ENCODE data around the gene VWA5B1.
"Not testable (repeated sequence)": the region's sequence is repeated elsewhere in the genome, so short reads cannot be mapped to it uniquely, and the experiment has no call there.

VWA5B1 gene

DNA sequence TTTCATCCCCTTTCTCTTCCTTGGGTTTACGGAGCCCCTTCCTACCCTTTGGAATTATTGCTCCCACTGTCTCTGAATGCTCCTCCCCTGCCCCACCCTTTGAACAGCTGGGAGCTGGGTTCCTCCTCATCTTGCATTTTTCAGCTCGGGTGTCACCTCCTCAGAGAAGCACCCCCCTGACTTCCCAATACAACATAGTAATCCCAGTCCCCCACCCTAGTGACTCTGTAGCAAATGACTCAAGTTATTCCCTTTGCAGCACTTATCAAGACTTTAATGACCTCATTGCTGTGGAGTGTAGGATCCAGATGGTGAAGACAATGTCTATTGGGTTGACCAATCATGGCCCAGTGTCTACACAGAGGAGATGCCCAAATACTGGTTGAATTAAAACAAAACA lies 8.9 kb upstream of the VWA5B1 start:
- no peak for DNase-seq (ENCODE audit: low spot score)

DNA sequence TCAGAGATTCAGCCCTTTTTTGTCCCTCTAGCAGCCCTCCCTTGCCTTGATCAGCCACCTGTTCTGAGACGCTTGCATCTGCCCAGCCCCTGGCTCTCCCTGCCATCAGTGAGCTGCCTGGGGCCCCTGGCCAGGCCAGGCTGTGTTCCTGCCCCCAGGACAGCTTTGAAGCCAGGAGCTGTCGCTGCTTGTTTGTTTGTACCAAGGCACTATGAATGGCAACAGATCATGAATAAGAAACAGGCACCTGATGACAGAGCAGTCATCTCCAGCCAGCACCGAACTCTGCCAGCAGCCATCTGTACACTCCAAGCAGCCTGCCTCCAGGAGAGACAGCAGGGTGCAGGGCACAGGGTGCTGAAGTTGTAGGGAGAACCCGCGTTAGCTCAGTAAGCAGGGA lies 8.1 kb upstream of the VWA5B1 start:
- DNase-seq (ENCODE audit: low spot score), result no peak

DNA sequence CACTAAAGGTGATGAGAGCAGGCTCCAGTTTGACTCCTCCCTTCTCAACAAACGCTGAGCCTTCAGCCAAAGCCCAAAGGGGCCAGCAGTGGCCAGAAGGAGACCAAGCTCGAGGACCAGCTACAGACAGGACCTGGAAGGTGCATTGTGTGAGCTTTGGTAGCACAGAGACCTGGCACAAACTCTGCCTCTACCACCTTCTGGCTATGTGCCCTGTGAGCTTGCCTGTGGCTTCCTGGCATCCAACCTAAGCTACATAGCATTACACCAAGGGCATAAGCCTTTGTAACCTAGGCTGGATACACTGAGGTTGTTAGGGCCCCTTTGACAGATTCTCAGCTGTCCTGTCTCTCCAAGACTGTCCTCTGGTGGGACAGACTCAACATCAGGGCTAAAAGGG lies 6.6 kb upstream of the VWA5B1 start:
- DNase-seq (ENCODE audit: low spot score), result no peak

DNA sequence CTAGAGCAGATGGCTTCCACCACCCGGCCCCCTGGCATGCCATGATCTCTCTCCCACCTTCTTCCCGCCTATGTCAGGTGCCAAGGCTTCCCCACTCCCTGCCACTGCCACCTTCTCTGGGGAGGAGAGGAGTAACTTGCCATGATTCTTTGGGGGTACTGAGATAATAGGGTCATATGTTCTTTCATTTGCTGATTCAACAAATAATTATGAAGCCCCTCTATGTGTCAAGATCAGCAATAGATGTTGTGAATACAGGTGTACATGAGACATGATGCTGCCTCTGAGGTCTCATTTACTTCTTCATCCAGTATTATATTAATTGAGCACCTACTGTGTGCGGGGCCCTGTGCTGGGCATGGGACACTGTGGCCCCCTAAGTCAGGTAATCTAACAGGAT lies 6.0 kb upstream of the VWA5B1 start:
- DNase-seq (ENCODE audit: low spot score), result no peak

DNA sequence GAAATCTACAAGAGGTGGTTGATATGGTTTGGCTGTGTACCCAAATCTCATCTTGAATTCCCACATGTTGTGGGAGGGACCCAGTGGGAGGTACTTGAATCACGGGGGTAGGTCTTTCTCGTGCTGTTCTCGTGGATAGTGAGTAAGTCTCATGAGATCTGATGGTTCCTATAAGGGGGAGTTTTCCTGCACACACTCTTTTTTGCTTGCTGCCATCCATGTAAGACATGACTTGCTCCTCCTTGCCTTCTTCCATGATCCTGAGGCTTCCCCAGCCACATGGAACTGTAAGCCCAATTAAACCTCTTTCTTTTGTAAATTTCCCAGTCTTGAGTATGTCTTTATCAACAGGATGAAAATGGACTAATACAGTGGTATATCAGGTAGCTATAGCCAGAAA lies 5.2 kb upstream of the VWA5B1 start:
- DNase-seq (ENCODE audit: low spot score), result no peak

DNA sequence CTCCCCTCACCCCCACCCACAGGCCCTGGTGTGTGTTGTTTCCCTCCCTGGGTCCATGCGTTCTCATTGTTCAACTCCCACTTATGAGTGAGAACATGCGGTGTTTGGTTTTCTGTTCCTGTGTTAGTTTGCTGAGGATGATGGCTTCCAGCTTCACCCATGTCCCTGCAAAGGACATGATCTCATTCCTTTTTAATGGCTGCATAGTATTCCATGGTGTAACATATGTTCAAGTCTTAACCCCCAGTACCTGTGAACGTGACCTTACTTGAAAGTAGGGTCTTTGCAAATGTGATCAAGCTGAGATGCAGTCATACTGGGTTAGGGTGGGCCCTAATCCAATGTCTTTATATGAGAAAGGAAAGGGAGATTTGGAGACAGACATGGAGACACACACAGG lies 3.0 kb upstream of the VWA5B1 start:
- DNase-seq (ENCODE audit: low spot score), result not testable (repeated sequence)

DNA sequence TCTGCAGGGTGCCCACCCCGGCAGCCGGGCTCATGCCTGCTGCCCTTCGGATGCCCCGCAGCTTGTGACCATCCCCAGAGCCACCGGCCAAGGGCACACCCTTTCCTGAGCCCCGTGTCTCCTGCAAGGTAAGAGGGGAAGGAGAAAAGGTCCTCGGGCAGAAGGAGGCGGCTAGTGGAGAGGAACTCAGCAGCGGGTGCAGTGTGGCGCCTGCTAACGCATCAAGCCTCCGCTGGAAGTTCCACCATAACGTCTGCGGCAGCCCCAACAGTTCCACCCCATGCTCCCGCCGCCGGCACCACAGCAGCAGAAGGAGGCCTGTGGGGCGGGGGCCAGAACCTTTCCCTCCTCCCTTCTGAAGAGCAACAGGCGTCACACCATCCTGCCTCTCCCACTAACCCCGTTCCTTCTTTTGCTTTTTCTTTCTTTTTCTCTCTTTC lies 990 bp downstream of the VWA5B1 start:
- no peak for DNase-seq (ENCODE audit: low spot score)

DNA sequence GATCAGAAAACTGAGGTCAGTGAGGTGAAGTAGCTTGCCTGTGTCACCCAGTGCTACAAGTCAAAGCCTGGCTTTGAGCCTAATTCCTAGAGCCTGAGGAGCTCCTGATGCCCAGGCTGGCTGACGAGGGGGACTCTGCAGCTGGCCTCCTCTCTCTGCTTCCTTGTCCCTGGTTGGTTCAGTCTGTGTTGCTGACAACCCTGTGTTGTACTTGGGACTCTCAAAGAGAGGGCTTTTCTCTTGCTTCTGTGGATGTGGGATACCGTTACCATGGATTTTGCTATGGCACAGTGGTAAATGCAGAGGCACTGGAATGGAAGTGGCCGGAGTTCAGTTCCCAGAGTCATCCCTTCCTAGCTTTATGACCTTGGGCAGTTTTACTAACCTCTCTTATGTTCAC lies 8.0 kb downstream of the VWA5B1 start:
- DNase-seq (ENCODE audit: low spot score), result no peak

DNA sequence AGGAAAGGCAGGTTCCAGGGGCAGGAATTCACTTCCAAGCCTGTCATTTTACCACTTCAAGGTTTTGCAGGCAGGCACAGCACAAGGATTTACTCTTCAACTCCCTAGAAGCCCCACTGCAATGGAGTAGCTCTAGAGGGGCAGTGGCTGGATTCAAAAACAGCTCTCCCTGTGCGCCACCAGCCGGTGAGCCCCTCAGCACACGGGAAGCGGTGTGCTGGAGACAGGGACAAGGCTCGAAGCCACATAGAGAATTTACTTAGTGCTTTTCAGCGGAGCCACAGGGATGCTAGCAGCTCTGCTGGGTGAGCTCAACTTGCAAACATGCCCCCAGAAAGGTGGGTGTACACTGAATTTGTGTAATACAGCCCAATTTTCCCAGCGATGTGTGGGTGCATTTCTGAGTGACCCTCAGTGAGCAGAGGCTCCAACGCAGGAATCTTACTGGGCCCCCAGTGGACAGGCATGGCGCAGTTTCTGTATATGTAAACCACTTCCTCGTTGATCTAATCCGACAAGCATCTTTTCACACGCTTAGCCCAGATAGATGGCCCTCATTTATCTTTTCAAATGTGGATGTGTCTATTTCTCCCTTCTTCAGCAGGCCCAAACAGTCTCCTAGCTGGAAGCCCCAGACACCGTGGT lies 10.9 kb downstream of the VWA5B1 start:
- DNase-seq (ENCODE audit: low spot score), result no peak

DNA sequence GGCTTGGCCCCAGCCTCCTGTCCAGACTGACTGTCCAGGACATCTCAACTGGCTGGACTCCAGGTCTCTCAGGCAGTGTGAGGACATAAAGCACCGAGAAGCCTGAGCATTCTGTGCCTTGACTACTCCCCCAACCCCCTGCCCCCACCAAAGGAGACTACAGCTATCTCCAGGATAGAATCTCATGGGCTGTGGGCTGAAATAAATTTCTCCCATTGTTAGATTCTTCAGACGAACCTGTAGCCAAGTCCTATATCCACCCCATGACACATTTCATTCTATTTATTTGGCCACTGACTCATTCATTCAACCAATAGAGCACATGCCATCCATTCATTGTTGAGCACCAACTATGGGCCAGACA lies 11.4 kb downstream of the VWA5B1 start:
- DNase-seq (ENCODE audit: low spot score), result no peak

DNA sequence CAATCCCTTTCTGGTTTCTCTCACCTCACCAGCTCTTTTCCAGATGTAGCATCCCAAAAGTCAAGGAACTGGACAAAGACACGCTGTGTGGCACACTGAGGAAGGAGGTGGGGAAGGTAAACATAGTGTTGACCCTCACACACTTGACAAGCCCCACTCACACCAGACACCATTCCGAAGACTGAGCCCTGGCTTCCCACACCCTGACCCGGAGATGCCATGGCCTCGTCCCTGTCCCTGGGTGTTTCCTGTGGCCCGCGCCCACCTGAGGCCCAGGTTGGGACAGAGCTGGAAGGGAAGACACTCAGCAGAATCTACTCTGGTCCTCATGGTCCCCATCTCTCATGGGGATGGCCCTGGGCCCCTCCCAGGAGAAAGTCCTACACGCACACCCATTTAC lies 16.4 kb downstream of the VWA5B1 start:
- no peak for DNase-seq (ENCODE audit: low spot score)

DNA sequence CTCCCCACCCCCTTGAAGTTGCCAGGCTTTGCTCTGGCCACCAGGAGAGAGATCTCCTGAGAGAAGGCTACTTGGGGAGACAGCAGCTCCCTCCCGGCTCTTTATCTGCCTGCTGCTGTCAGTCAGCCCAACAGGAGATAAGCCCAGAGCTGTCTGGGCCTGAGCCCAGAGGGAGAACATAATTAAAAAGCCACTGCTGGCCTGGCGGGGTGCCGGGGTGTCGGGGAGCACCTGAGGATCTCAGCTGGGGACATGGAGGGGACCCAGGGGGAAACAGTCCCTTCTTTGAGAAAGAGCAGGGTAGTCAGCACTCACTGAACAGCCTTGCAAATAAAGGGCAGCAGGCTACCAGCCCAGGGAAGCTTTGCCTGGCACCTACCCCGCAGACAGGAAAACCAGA lies 17.9 kb downstream of the VWA5B1 start:
- no peak for DNase-seq (ENCODE audit: low spot score)

DNA sequence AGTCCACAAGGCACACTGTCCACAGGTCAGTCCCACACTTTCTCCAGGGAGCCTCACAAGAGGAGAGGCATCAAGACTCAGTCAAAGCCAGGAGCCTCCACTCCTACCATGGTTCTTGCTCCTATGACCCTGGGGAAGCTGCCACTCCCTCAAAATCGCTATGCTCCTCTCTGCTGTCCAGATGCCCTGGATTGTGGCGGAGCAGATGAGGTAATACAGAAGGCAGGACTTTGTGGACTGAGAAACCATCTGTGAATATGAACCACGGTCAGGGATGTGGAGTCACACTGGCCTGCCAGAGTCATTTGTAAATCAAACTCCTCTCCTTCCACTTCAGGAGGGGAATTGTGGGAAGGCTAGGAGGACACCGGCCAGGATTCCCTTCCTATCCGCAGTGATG lies 20.6 kb downstream of the VWA5B1 start:
- no peak for DNase-seq (ENCODE audit: low spot score)

DNA sequence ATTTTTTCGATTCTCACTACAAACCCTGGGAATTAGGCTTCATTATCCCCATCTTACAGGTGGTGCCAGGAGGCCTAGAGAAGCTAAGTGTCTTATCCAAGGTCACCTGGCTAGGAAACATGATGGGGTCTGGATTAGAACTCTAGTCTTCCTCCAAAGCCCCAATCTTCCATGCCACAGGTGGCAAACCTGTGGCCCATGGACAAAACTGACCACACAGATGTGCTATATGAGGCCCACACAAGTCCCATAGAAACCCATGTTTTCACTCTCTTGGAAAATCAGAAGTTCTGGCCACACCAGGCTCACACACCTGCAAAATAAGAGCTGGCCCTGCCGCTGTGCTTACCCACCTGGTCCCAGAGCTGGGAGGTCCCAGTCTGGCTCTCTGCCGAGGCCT lies 21.6 kb downstream of the VWA5B1 start:
- no peak for DNase-seq (ENCODE audit: low spot score)

DNA sequence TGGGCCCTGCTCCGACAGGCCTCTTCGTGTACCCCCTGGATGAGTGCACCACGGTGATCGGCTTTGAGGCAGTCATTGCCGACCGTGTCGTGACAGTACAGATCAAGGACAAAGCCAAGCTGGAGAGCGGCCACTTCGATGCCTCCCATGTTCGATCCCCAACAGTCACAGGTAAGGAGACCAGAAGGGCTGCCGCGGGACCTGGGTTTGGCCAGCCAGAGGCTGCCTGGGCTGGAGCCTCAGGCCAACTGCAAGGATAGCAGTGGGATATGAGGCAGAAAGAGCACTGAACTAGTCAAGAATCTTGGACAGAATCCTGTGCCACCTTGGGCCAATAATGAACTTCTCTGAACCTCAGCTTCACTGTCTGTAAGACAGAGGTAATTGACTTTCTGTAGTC lies 22.1 kb downstream of the VWA5B1 start:
- no peak for DNase-seq (ENCODE audit: low spot score)

DNA sequence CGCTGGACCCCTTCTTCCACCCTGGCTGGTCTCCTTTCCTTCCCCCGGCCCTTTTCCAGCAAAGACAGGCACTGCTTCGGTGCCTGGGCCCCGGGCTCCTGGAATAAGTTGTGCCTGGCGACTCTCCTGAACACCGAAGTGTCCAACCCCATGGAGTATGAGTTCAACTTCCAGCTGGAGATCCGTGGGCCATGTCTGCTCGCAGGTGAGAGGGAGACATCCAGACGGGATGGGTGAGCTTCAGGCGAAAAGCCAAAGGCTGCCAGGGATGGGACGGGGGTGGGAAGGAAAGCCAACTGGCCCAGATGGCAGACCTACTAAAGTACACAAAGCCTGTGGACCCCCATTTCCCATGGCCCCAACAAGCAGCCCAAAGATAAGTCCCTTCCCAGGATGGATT lies 26.8 kb downstream of the VWA5B1 start:
- DNase-seq (ENCODE audit: low spot score), result no peak

DNA sequence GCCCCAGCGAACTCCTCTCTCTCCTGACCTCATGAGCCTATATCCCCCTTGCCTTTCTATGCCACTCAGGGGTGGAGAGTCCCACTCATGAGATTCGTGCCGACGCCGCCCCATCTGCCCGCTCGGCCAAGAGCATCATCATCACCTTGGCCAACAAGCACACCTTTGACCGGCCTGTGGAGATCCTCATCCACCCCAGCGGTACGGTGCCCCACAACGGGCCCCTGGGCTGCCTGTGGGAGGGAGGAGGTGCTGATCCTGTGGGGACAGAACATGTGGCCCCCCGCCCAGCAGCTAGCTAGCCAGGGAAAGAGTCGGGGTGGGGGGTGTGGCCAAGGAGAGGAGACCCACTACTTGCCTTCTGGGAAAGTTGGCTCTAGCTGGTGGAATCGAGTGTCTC lies 27.8 kb downstream of the VWA5B1 start:
- no peak for DNase-seq (ENCODE audit: low spot score)

DNA sequence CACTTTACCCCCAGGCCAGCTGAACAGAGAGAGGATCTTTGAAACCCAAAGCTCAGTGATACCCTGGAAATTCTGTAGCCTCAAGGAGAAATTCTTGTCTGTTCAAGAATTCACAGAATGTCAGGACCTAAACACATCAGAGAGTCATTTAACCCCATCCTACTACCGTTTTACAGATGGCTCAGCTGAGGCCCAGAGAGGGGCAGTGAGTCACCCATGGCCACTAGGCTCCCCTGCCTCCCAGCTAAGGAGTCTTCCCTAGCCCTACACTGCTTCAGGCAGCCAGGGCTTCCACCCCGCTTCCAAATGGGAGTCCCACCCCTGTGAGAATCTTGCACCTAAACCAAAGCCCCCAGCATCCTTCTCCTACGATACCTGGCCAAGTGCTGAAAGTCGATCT lies 28.3 kb downstream of the VWA5B1 start:
- no peak for DNase-seq (ENCODE audit: low spot score)

DNA sequence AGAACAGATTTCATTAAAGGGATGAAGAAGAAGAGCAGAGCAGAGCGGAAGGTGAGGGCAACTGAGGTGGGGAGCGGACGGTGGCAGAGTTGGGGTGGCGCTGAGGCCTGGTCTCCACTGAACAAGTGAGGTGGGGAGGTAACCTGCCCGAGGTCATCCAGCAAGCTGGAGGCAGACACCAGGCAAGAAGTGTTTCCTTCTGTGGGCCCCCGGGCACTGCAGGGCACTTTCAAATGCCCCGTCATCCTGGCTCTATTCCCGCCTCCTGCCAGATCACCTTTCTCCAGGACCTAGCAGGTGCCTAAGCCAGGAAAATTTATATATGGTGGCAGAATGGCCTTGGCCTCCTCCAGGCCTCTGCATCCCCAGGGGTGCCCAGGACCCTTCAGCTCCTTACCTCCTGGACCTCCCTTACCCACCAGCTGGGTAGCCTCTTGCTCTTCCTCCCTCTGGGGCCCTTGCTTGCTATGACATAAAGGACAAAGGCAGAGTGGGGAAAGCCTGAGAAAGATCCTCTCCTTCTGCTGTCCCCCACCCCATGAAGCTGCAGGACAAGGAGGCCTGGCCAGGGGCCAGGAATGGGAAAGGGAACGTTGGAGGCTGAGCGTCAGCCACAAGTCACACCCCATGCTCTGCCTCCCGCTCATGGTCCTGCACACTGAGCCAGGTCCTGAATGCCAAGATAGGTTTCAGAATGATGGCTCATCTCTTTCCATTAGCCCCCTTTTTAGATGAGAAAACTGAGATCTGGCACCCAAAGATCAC lies 29.0 kb downstream of the VWA5B1 start:
- DNase-seq (ENCODE audit: low spot score), result no peak

DNA sequence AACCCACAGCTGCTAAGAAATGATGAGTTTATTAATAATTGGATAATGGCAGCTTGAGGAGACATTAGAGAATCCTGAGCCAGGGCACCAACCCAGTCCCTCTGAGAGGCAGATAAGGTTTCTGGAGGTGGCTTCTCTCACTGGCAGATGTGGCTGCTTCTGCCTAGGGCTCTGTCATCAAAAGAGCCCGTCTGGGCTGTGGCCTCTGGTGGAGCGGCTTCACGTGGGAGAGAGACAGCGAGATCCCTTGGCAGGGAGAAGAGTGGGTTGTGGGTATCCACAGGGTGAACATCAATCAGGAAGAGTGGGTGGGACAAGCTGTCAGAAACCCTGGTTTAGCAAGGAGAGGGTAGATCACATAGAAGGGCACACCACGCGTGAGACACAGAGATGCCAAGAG lies 30.0 kb downstream of the VWA5B1 start:
- DNase-seq (ENCODE audit: low spot score), result no peak

DNA sequence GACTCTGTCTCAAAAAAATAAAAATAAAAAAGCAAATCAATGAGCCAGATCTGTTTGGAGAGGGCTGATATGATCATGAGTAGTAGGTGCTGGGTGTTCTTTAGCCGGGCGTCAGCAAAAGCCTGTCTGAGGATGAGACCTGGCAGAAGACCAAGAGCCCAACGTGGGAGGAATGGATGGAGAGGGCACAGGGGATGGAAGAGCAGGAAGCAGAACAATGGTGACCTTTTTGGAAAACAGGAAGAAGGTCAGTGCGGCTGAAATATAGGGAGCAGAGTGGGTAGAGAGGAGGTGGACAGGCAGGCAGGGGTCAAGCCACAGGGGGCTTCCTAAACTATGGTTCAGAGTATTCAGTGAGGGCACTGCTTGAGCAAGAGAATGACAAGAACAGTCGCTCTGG lies 30.9 kb downstream of the VWA5B1 start:
- DNase-seq (ENCODE audit: low spot score), result no peak

DNA sequence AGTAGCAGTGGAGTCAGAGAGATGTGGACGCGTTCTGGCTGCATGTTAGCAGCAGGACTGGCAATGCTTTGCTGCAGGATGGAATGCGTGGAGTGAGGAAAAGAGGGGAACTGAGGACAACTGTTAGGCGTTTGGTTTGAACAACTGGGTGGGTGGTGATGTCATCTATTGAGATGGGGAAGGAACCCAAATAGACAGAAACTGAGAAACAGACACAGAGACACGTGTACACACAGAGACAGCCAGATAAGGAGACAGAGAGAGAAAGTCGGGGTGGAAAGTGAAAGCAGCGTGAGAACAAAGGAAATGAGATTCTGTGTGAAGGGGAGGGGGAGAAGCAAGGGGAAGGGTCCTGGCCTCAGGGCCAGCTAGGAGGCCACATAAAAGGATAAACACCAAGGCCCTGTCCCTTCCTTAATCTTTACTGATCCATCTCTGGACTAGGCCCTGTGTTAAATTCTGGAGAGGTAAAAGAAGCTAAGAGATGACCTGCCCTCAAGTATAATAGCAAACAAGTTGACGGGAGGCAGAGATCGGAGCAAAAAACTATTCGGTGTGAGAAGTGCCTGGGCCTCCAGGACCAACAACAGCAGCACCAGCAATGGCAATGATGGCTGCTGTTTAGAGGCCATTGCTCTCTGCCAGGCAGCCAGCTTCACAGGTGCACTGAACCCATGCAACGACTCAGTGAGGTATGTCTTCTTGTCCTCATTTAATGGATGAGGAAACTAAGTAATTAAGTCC lies 31.6 kb downstream of the VWA5B1 start:
- no peak for DNase-seq (ENCODE audit: low spot score)

DNA sequence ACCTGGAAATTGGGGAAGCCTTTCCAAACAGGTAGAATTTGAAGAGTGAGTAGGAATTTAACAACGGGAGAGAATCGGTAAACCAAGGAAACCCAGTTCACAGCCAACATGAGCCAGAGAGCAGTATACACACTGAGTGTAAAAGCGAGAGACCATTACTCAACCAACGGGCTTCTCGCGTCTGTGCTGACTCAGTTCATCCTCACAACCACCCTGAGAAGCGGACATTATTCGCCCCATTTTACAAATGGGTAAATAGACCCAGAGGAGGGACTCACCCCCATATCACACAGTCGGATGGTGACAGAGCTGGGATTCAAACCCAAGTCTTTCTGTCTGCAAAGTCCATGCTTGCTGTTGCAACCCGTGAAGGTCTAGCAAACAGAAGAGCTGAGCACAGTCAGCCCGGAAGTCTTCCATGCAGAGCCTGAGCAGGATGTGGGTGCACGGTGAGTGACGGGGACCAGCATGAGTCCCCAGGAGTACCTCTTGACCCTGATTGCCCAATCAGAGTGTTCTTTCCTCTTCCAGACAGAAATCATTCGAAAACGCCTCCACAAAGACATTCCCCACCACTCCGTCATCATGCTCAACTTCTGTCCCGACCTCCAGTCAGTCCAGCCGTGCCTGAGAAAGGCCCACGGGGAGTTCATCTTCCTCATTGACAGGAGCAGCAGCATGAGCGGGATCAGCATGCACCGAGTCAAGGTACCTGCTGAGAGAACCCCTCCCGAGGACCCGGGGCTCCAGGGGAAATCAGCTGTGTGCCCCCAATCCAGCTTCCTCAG lies 32.3 kb downstream of the VWA5B1 start:
- DNase-seq (ENCODE audit: low spot score), result no peak
